NCI-H774 (cell line): ENCODE measurements around the gene INTS7.
"Not testable (repeated sequence)": the region's sequence is repeated elsewhere in the genome, so short reads cannot be mapped to it uniquely, and the experiment has no call there.

Source experiments
- DNase-seq: peaks from one replicate; lab custom pipeline; 2025; lab: John Stamatoyannopoulos, UW

Gene INTS7

GRCh38 chr1:212037900-212038299 lies 2.5 kb upstream of the INTS7 start:
- no peak for DNase-seq

- no peak for DNase-seq
These were observed 663 bp upstream of the INTS7 start for GRCh38 chr1:212035835-212036605.

GRCh38 chr1:212034516-212035122 lies 738 bp downstream of the INTS7 start:
- DNase-seq: no peak

GRCh38 chr1:212030936-212031528 lies 4.3 kb downstream of the INTS7 start:
- DNase-seq: no peak

- not testable (repeated sequence) for DNase-seq
These were observed 7.6 kb downstream of the INTS7 start for GRCh38 chr1:212027727-212028126.

- no peak for DNase-seq
These were observed 10.7 kb downstream of the INTS7 start for GRCh38 chr1:212024469-212025149.

GRCh38 chr1:212022908-212023307 lies 12.4 kb downstream of the INTS7 start:
- DNase-seq: not testable (repeated sequence)

GRCh38 chr1:212021563-212021962 lies 13.8 kb downstream of the INTS7 start:
- DNase-seq: no peak

GRCh38 chr1:212020975-212021374 lies 14.4 kb downstream of the INTS7 start:
- no peak for DNase-seq

- no peak for DNase-seq
These were observed 21.7 kb downstream of the INTS7 start for GRCh38 chr1:212013672-212014071.

- DNase-seq: peak; percentile 61
These were observed 23.2 kb downstream of the INTS7 start for GRCh38 chr1:212012034-212012740.

GRCh38 chr1:212010004-212010403 lies 25.4 kb downstream of the INTS7 start:
- DNase-seq: no peak

GRCh38 chr1:212009561-212009960 lies 25.8 kb downstream of the INTS7 start:
- no peak for DNase-seq

GRCh38 chr1:212007886-212008285 lies 27.5 kb downstream of the INTS7 start:
- no peak for DNase-seq

- DNase-seq: no peak
These were observed 28.2 kb downstream of the INTS7 start for GRCh38 chr1:212007178-212007577.

GRCh38 chr1:212004895-212005608 lies 30.3 kb downstream of the INTS7 start:
- no peak for DNase-seq

- no peak for DNase-seq
These were observed 32.8 kb downstream of the INTS7 start for GRCh38 chr1:212002536-212002935.

GRCh38 chr1:211997426-211997825 lies 37.9 kb downstream of the INTS7 start:
- not testable (repeated sequence) for DNase-seq

- DNase-seq: no peak
These were observed 43.7 kb downstream of the INTS7 start for GRCh38 chr1:211991695-211992094.

- DNase-seq: no peak
These were observed 48.6 kb downstream of the INTS7 start for GRCh38 chr1:211986628-211987254.
